HEK293 (cell line): Measurements from ENCODE around the gene ATP8B1.

ENCODE experiments used
- CTCF ChIA-PET: fragments of 350-600 bp; formaldehyde crosslinking; extraction: SDS; loops from one replicate; lab custom pipeline; 2021; ENCODE audit warnings: antibody characterized with exemption; lab: Yijun Ruan, JAX
- POLR2A ChIA-PET: fragments of 300-600 bp; formaldehyde crosslinking; extraction: SDS; loops from one replicate; lab custom pipeline; 2020; ENCODE audit warnings: antibody characterized with exemption, inconsistent platforms; lab: Yijun Ruan, JAX
- H3K27ac ChIP-seq: fragments of 200-500 bp; sonication (Bioruptor generic); 2 replicates; pipeline ENCODE4 v1.5.1; 2014; ENCODE audit warnings: low read depth, low read length, control low read depth, inconsistent platforms; ENCODE audit errors: extremely low read depth
- H3K36me3 ChIP-seq, 2 experiments: fragments of 200-500 bp in 1 of 2; sonication (Bioruptor generic) in 1 of 2; 1 replicate in 1 of 2; 2 replicates in 1 of 2; pipeline ENCODE4 v1.5.1; 2014 to 2017; ENCODE audit warnings: inconsistent platforms in 2 of 2, low read length in 2 of 2; ENCODE audit not compliant: control insufficient read depth in 2 of 2, insufficient read depth in 1 of 2
- H3K4me1 ChIP-seq: fragments of 200-500 bp; sonication (Bioruptor generic); 2 replicates; pipeline ENCODE4 v1.5.1; 2014; ENCODE audit warnings: mild to moderate bottlenecking, low read length, inconsistent platforms; ENCODE audit not compliant: control insufficient read depth, insufficient read depth
- H3K4me3 ChIP-seq: 2 replicates; pipeline ENCODE4 v1.5.1; 2011; ENCODE audit warnings: low read depth, mild to moderate bottlenecking, control low read depth, low read length, moderate library complexity
- H3K9me3 ChIP-seq: fragments of 200-500 bp; sonication (Bioruptor generic); 2 replicates; pipeline ENCODE4 v1.5.1; 2014; ENCODE audit warnings: low read depth, low read length, inconsistent platforms; ENCODE audit not compliant: control insufficient read depth, insufficient read depth
- BCL11B ChIP-seq: fragments of 450-650 bp; formaldehyde crosslinking; IDR thresholded peaks from 2 replicates; pipeline ENCODE4 v1.5.1; 2016; ENCODE audit warnings: low read depth, missing biosample characterization, missing genetic modification characterization
- FEZF1 ChIP-seq: fragments of 450-650 bp; formaldehyde crosslinking; IDR thresholded peaks from 2 replicates; pipeline ENCODE4 v1.5.1; 2016; ENCODE audit warnings: missing biosample characterization, missing genetic modification characterization
- KLF1 ChIP-seq: fragments of 450-650 bp; formaldehyde crosslinking; IDR thresholded peaks from 2 replicates; pipeline ENCODE4 v1.5.1; 2016; ENCODE audit warnings: missing biosample characterization, missing genetic modification characterization
- KLF9 ChIP-seq: fragments of 450-650 bp; formaldehyde crosslinking; IDR thresholded peaks from 2 replicates; pipeline ENCODE4 v1.5.1; 2016; ENCODE audit warnings: missing biosample characterization, missing genetic modification characterization, low read depth
- OSR2 ChIP-seq: fragments of 450-650 bp; formaldehyde crosslinking; IDR thresholded peaks from 2 replicates; pipeline ENCODE4 v1.5.1; 2016; ENCODE audit warnings: missing biosample characterization, missing genetic modification characterization
- SETDB1 ChIP-seq: IDR thresholded peaks from one replicate; pipeline ENCODE4 v1.6.1; 2017; ENCODE audit warnings: mild to moderate bottlenecking, low read length, moderate library complexity, mixed read lengths; ENCODE audit not compliant: insufficient read length
- ZNF239 ChIP-seq: fragments of 450-650 bp; formaldehyde crosslinking; IDR thresholded peaks from 2 replicates; pipeline ENCODE4 v1.5.1; 2016; ENCODE audit warnings: missing biosample characterization, missing genetic modification characterization
- ZNF335 ChIP-seq: fragments of 450-650 bp; formaldehyde crosslinking; conservative IDR thresholded peaks from 2 replicates; pipeline ENCODE4 v1.5.1; 2016; ENCODE audit warnings: missing biosample characterization, missing genetic modification characterization
- ZNF366 ChIP-seq: fragments of 450-650 bp; formaldehyde crosslinking; conservative IDR thresholded peaks from 2 replicates; pipeline ENCODE4 v1.5.1; 2016; ENCODE audit warnings: missing biosample characterization, missing genetic modification characterization
- ZNF544 ChIP-seq: fragments of 450-650 bp; formaldehyde crosslinking; IDR thresholded peaks from 2 replicates; pipeline ENCODE4 v1.5.0; 2017; ENCODE audit warnings: missing biosample characterization, missing genetic modification characterization
- ZNF558 ChIP-seq: fragments of 450-650 bp; formaldehyde crosslinking; IDR thresholded peaks from 2 replicates; pipeline ENCODE4 v1.5.1; 2016; ENCODE audit warnings: missing biosample characterization, missing genetic modification characterization
- ZNF623 ChIP-seq: fragments of 450-650 bp; formaldehyde crosslinking; IDR thresholded peaks from 2 replicates; pipeline ENCODE4 v1.5.1; 2016; ENCODE audit warnings: missing biosample characterization, missing genetic modification characterization
- ZNF626 ChIP-seq: fragments of 450-650 bp; sonication (Bioruptor Pico); formaldehyde crosslinking; IDR thresholded peaks from 2 replicates; pipeline ENCODE4 v1.5.1; 2018; ENCODE audit warnings: missing biosample characterization, missing genetic modification characterization, inconsistent platforms
- TF ChIP-seq, protein P1 (sequence below): fragments of 450-650 bp; formaldehyde crosslinking; IDR thresholded peaks from 2 replicates; pipeline ENCODE4 v1.5.1; 2016; ENCODE audit warnings: missing biosample characterization, missing genetic modification characterization, borderline replicate concordance
- TF ChIP-seq, protein P2 (sequence below): fragments of 450-650 bp; formaldehyde crosslinking; IDR thresholded peaks from 2 replicates; pipeline ENCODE4 v1.5.1; 2017; ENCODE audit warnings: missing biosample characterization, missing genetic modification characterization
- TF ChIP-seq, protein P3 (sequence below): fragments of 450-650 bp; formaldehyde crosslinking; IDR thresholded peaks from 2 replicates; pipeline ENCODE4 v1.5.1; 2017; ENCODE audit warnings: missing biosample characterization, missing genetic modification characterization

Gene ATP8B1

DNA sequence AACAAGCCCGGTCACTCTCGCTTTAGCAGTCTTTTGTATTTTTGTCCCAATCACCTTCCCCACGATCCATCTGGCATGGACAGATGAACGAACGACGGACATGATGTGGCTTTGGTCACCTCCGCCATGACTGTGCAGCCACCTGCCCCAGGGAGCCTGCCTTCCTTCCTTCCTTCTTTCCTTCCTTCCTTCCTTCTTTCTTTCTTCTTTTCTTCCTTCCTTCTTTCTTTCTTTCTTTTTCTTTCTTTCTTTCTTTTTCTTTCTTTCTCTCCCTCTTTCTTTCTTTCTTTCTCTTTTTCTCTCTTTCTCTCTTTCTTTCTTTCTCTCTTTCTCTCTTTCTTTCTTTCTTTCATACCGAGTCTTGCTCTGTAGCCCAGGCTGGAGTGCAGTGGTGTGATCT is 39.0 kb downstream of the ATP8B1 start:
- ChIA-PET POLR2A (no interaction called here), CTCF (interaction anchor here (0.6 kb wide), 1 partner anchor 87 kb away, joined by 3 read pairs; no protein-coding TSS in a partner anchor)
- H3K9me3 ChIP-seq, result no peaks in the 10 kb centered on the region
- H3K4me1 ChIP-seq, result no peaks in the 10 kb centered on the region; the same call in 1 of the 2 replicates
- no peak overlapping the region for H3K27ac ChIP-seq
- H3K36me3 ChIP-seq, result no peaks in the 10 kb centered on the region
- H3K4me3 ChIP-seq, result no peak overlapping the region
- TF ChIP-seq KLF9 (no peak), ZNF366 (peak; percentile 76)
- TF ChIP-seq, protein P1, sequence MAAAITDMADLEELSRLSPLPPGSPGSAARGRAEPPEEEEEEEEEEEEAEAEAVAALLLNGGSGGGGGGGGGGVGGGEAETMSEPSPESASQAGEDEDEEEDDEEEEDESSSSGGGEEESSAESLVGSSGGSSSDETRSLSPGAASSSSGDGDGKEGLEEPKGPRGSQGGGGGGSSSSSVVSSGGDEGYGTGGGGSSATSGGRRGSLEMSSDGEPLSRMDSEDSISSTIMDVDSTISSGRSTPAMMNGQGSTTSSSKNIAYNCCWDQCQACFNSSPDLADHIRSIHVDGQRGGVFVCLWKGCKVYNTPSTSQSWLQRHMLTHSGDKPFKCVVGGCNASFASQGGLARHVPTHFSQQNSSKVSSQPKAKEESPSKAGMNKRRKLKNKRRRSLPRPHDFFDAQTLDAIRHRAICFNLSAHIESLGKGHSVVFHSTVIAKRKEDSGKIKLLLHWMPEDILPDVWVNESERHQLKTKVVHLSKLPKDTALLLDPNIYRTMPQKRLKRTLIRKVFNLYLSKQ, result no peak

DNA sequence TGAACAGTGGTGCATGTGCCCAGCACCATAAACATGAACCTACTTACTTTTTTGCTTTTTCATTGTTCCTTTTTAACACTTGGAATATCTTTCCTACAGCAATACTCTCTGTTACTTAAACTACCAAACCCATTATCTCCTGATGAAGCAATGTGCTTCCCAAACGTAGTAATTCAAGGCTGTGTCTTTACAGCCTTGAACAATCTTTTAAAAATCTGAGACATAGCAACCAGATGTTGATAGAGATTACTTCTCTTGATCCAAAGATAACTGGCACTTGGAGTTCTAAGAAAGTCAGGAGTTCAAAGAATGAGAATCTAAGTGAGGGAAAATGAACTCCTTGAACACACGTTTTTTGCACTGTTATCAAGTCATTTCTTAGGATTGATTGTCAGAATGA is 40.4 kb downstream of the ATP8B1 start:
- ChIA-PET CTCF (no interaction called here), POLR2A (no interaction called here)
- Histone ChIP-seq H3K4me1 (no peaks in the 10 kb centered on the region), H3K27ac (no peak overlapping the region), H3K36me3 (no peaks in the 10 kb centered on the region), H3K9me3 (no peaks in the 10 kb centered on the region), H3K4me3 (no peak overlapping the region)
- TF ChIP-seq ZNF626 (tag by site-specific recombination) (no peak), KLF1 (tag by site-specific recombination) (no peak), FEZF1 (tag by site-specific recombination) (no peak), ZNF558 (tag by site-specific recombination) (no peak), ZNF335 (no peak), ZNF544 (tag by site-specific recombination) (no peak), ZNF623 (no peak), OSR2 (tag by site-specific recombination) (no peak)

DNA sequence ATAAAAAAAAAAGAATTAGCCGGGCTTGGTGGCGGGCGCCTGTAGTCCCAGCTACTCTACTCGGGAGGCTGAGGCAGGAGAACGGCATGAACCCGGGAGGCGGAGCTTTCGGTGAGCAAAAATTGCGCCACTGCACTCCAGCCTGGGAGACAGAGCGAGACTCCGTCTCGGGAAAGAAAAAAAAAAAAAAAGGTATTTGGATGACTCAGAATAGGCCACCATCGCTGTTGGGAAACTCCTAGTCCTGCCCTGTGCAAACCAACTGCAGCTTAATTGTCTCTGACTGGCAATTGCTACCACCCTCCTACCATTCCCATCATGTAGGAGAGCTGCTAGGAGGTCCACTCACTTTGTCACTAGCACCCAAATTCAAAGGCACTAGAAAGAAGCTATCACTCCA is 43.5 kb downstream of the ATP8B1 start:
- ChIA-PET CTCF (interaction anchor here (0.6 to 1.2 kb wide), 3 partner anchors 21 to 647 kb away, joined by 3 to 8 read pairs (median 3); no protein-coding TSS in a partner anchor), POLR2A (interaction anchor here (0.7 to 1.5 kb wide), 2 partner anchors 11 to 154 kb away, joined by 5 to 8 read pairs; no protein-coding TSS in a partner anchor)
- no peak overlapping the region for H3K4me3 ChIP-seq
- H3K27ac ChIP-seq, result no peak overlapping the region
- H3K4me1 ChIP-seq, result no peaks in the 10 kb centered on the region
- H3K9me3 ChIP-seq, result no peaks in the 10 kb centered on the region
- TF ChIP-seq, protein P2, sequence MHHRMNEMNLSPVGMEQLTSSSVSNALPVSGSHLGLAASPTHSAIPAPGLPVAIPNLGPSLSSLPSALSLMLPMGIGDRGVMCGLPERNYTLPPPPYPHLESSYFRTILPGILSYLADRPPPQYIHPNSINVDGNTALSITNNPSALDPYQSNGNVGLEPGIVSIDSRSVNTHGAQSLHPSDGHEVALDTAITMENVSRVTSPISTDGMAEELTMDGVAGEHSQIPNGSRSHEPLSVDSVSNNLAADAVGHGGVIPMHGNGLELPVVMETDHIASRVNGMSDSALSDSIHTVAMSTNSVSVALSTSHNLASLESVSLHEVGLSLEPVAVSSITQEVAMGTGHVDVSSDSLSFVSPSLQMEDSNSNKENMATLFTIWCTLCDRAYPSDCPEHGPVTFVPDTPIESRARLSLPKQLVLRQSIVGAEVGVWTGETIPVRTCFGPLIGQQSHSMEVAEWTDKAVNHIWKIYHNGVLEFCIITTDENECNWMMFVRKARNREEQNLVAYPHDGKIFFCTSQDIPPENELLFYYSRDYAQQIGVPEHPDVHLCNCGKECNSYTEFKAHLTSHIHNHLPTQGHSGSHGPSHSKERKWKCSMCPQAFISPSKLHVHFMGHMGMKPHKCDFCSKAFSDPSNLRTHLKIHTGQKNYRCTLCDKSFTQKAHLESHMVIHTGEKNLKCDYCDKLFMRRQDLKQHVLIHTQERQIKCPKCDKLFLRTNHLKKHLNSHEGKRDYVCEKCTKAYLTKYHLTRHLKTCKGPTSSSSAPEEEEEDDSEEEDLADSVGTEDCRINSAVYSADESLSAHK (tag by site-specific recombination), result no peak
- no peak for TF ChIP-seq ZNF239
- TF ChIP-seq, protein P3, sequence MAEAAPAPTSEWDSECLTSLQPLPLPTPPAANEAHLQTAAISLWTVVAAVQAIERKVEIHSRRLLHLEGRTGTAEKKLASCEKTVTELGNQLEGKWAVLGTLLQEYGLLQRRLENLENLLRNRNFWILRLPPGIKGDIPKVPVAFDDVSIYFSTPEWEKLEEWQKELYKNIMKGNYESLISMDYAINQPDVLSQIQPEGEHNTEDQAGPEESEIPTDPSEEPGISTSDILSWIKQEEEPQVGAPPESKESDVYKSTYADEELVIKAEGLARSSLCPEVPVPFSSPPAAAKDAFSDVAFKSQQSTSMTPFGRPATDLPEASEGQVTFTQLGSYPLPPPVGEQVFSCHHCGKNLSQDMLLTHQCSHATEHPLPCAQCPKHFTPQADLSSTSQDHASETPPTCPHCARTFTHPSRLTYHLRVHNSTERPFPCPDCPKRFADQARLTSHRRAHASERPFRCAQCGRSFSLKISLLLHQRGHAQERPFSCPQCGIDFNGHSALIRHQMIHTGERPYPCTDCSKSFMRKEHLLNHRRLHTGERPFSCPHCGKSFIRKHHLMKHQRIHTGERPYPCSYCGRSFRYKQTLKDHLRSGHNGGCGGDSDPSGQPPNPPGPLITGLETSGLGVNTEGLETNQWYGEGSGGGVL (tag by site-specific recombination), result no peak
- TF ChIP-seq BCL11B (tag by site-specific recombination), result no peak
- no peak for TF ChIP-seq SETDB1
- H3K36me3 ChIP-seq, result no peaks in the 10 kb centered on the region
